GM06990 (cell line): ENCODE data around the gene H3-3A.

ENCODE experiments used
- DNase-seq: peaks from one replicate; pipeline ENCODE4 v3.0.0-alpha.2; 2011; ENCODE audit not compliant: insufficient read length; ENCODE audit errors: extremely low read depth
- H3K27me3 ChIP-seq: replicated peaks from 2 replicates; pipeline ENCODE4 v1.6.0; 2011; ENCODE audit warnings: low read length; ENCODE audit not compliant: control insufficient read depth, insufficient read depth
- H3K36me3 ChIP-seq: 2 replicates; pipeline ENCODE4 v1.5.1; 2011; ENCODE audit warnings: low read length; ENCODE audit not compliant: control insufficient read depth, insufficient read depth
- H3K4me3 ChIP-seq: replicated peaks from 2 replicates; pipeline ENCODE4 v1.5.1; 2011; ENCODE audit warnings: low read depth, mild to moderate bottlenecking, control low read depth, low read length
- CTCF ChIP-seq: IDR thresholded peaks from 2 replicates; pipeline ENCODE4 v1.5.1; 2011; ENCODE audit warnings: low read length, control low read depth, mild to moderate bottlenecking, inconsistent platforms; ENCODE audit not compliant: insufficient read depth, poor library complexity, severe bottlenecking

H3-3A gene

GRCh38 chr1:226107471-226108460, 45.2 kb downstream of the H3-3A start:
- DNase-seq, result no peak
- H3K4me3 ChIP-seq, result no peak overlapping the region
- no peaks in the 10 kb centered on the region for H3K27me3 ChIP-seq
- no peaks in the 10 kb centered on the region for H3K36me3 ChIP-seq
- peak; percentile 8 for TF ChIP-seq CTCF

- peak; percentile 10 for TF ChIP-seq CTCF
- Histone ChIP-seq H3K27me3 (no peaks in the 10 kb centered on the region), H3K36me3 (no peaks in the 10 kb centered on the region), H3K4me3 (peak overlapping the region; percentile 66)
- DNase-seq, result no peak
These were observed 46.7 kb downstream of the H3-3A start for GRCh38 chr1:226108935-226109828.

- no peaks in the 10 kb centered on the region for H3K36me3 ChIP-seq
- no peaks in the 10 kb centered on the region for H3K27me3 ChIP-seq
- no peak for TF ChIP-seq CTCF
- H3K4me3 ChIP-seq, result peak overlapping the region; percentile 69
- peak; percentile 91 for DNase-seq
These were observed 47.3 kb downstream of the H3-3A start for GRCh38 chr1:226109829-226110248.

GRCh38 chr1:226110249-226111097, 48.0 kb downstream of the H3-3A start:
- no peaks in the 10 kb centered on the region for H3K36me3 ChIP-seq
- DNase-seq, result peak; percentile 94
- H3K4me3 ChIP-seq, result peak overlapping the region; percentile 69
- TF ChIP-seq CTCF, result no peak
- no peaks in the 10 kb centered on the region for H3K27me3 ChIP-seq
